Measurements from ENCODE around the gene ACAT1. TPM values are rescaled to one million over a fixed set of nuclear protein-coding genes. Genes with fewer than 3 reads are reported as not detected.
"Not testable (repeated sequence)": the region's sequence is repeated elsewhere in the genome, so short reads cannot be mapped to it uniquely, and the experiment has no call there.

ACAT1 gene
- 52.8 and 56.8 TPM in 2 replicates for total RNA-seq

- peak within 1 kb of the TSS; percentile 97 for H3K4me3 Mint-ChIP-seq
- intact Hi-C loops (cut with micrococcal nuclease), result loop anchor here (1.0 to 10.0 kb wide), 11 partner anchors 15 to 557 kb away; partner anchors contain the start of genes ALKBH8, C11orf65, CUL5 and EXPH5
- H3K4me1 Mint-ChIP-seq (ENCODE audit: low read depth), result peaks cover 36% of the 10 kb centered on the region
- H3K9me3 Mint-ChIP-seq, result no peaks in the 10 kb centered on the region
- H3K36me3 Mint-ChIP-seq (ENCODE audit: low read depth), result peaks cover 14% of the 10 kb centered on the region
- DNase-seq (ENCODE audit: low spot score), result peak; percentile 95
- no peaks in the 10 kb centered on the region for H3K27me3 Mint-ChIP-seq (ENCODE audit: insufficient read depth)
- H3K27ac Mint-ChIP-seq, result peak within 1 kb of the TSS; percentile 82
These were observed at the start of gene ACAT1 for GRCh38 chr11:108121274-108122155. ACAT1 (plus strand) TSS chr11:108121567; CDS start chr11:108121607, 40 bp downstream.

GRCh38 chr11:108084811-108085210 is 36.6 kb upstream of the ACAT1 start:
- intact Hi-C loops (cut with micrococcal nuclease), result no loop called here
- H3K4me3 Mint-ChIP-seq, result no peak overlapping the region

GRCh38 chr11:108085672-108086071 is 35.7 kb upstream of the ACAT1 start:
- no peak overlapping the region for H3K27ac Mint-ChIP-seq
- intact Hi-C loops (cut with micrococcal nuclease), result no loop called here
- H3K36me3 Mint-ChIP-seq (ENCODE audit: low read depth), result peaks cover 30% of the 10 kb centered on the region
- no peaks in the 10 kb centered on the region for H3K4me1 Mint-ChIP-seq (ENCODE audit: low read depth)
- no peak for DNase-seq (ENCODE audit: low spot score)
- no peaks in the 10 kb centered on the region for H3K27me3 Mint-ChIP-seq (ENCODE audit: insufficient read depth)
- no peaks in the 10 kb centered on the region for H3K9me3 Mint-ChIP-seq
- H3K4me3 Mint-ChIP-seq, result no peak overlapping the region

More at GRCh38 chr11:108084811-108085210, 36.6 kb upstream of the ACAT1 start:
- H3K27ac Mint-ChIP-seq, result no peak overlapping the region
- H3K9me3 Mint-ChIP-seq, result no peaks in the 10 kb centered on the region
- H3K36me3 Mint-ChIP-seq (ENCODE audit: low read depth), result peaks cover 35% of the 10 kb centered on the region
- no peaks in the 10 kb centered on the region for H3K4me1 Mint-ChIP-seq (ENCODE audit: low read depth)
- no peaks in the 10 kb centered on the region for H3K27me3 Mint-ChIP-seq (ENCODE audit: insufficient read depth)
- DNase-seq (ENCODE audit: low spot score), result no peak

GRCh38 chr11:108092134-108092533 is 29.2 kb upstream of the ACAT1 start:
- H3K27ac Mint-ChIP-seq, result no peak overlapping the region
- H3K4me1 Mint-ChIP-seq (ENCODE audit: low read depth), result peaks cover 4% of the 10 kb centered on the region
- no peaks in the 10 kb centered on the region for H3K9me3 Mint-ChIP-seq
- no peak overlapping the region for H3K4me3 Mint-ChIP-seq
- intact Hi-C loops (cut with micrococcal nuclease), result no loop called here
- DNase-seq (ENCODE audit: low spot score), result no peak
- H3K36me3 Mint-ChIP-seq (ENCODE audit: low read depth), result peaks cover 24% of the 10 kb centered on the region
- H3K27me3 Mint-ChIP-seq (ENCODE audit: insufficient read depth), result no peaks in the 10 kb centered on the region

GRCh38 chr11:108093128-108093904 is 28.1 kb upstream of the ACAT1 start:
- Mint-ChIP-seq H3K9me3 (no peaks in the 10 kb centered on the region), H3K4me3 (no peak overlapping the region), H3K36me3 (ENCODE audit: low read depth) (peaks cover 28% of the 10 kb centered on the region), H3K4me1 (ENCODE audit: low read depth) (peaks cover 4% of the 10 kb centered on the region), H3K27ac (no peak overlapping the region), H3K27me3 (ENCODE audit: insufficient read depth) (no peaks in the 10 kb centered on the region)
- intact Hi-C loops (cut with micrococcal nuclease), result no loop called here
- DNase-seq (ENCODE audit: low spot score), result no peak

GRCh38 chr11:108097179-108097578 is 24.2 kb upstream of the ACAT1 start:
- Mint-ChIP-seq H3K36me3 (ENCODE audit: low read depth) (peaks cover 22% of the 10 kb centered on the region), H3K4me1 (ENCODE audit: low read depth) (peaks cover 4% of the 10 kb centered on the region), H3K9me3 (no peaks in the 10 kb centered on the region), H3K4me3 (no peak overlapping the region), H3K27me3 (ENCODE audit: insufficient read depth) (no peaks in the 10 kb centered on the region), H3K27ac (no peak overlapping the region)
- DNase-seq (ENCODE audit: low spot score), result no peak
- intact Hi-C loops (cut with micrococcal nuclease), result no loop called here

GRCh38 chr11:108101090-108101775 is 20.1 kb upstream of the ACAT1 start:
- Mint-ChIP-seq H3K4me3 (no peak overlapping the region), H3K36me3 (ENCODE audit: low read depth) (peaks cover 10% of the 10 kb centered on the region), H3K27ac (no peak overlapping the region), H3K4me1 (ENCODE audit: low read depth) (no peaks in the 10 kb centered on the region), H3K27me3 (ENCODE audit: insufficient read depth) (no peaks in the 10 kb centered on the region), H3K9me3 (no peaks in the 10 kb centered on the region)
- no peak for DNase-seq (ENCODE audit: low spot score)
- intact Hi-C loops (cut with micrococcal nuclease), result no loop called here

- intact Hi-C loops (cut with micrococcal nuclease), result no loop called here
- Mint-ChIP-seq H3K9me3 (no peaks in the 10 kb centered on the region), H3K4me1 (ENCODE audit: low read depth) (no peaks in the 10 kb centered on the region), H3K27ac (no peak overlapping the region), H3K27me3 (ENCODE audit: insufficient read depth) (no peaks in the 10 kb centered on the region), H3K36me3 (ENCODE audit: low read depth) (peaks cover 3% of the 10 kb centered on the region), H3K4me3 (no peak overlapping the region)
- no peak for DNase-seq (ENCODE audit: low spot score)
These were observed 10.2 kb upstream of the ACAT1 start for GRCh38 chr11:108111126-108111525.

- Mint-ChIP-seq H3K27ac (no peak overlapping the region), H3K4me1 (ENCODE audit: low read depth) (no peaks in the 10 kb centered on the region), H3K27me3 (ENCODE audit: insufficient read depth) (no peaks in the 10 kb centered on the region), H3K9me3 (no peaks in the 10 kb centered on the region), H3K4me3 (no peak overlapping the region), H3K36me3 (ENCODE audit: low read depth) (peaks cover 3% of the 10 kb centered on the region)
- intact Hi-C loops (cut with micrococcal nuclease), result no loop called here
- no peak for DNase-seq (ENCODE audit: low spot score)
These were observed 9.3 kb upstream of the ACAT1 start for GRCh38 chr11:108112057-108112456.

- no peak overlapping the region for H3K4me3 Mint-ChIP-seq
- intact Hi-C loops (cut with micrococcal nuclease), result no loop called here
- H3K27me3 Mint-ChIP-seq (ENCODE audit: insufficient read depth), result no peaks in the 10 kb centered on the region
- H3K9me3 Mint-ChIP-seq, result no peaks in the 10 kb centered on the region
- peaks cover 3% of the 10 kb centered on the region for H3K36me3 Mint-ChIP-seq (ENCODE audit: low read depth)
- DNase-seq (ENCODE audit: low spot score), result no peak
- H3K4me1 Mint-ChIP-seq (ENCODE audit: low read depth), result no peaks in the 10 kb centered on the region
- no peak overlapping the region for H3K27ac Mint-ChIP-seq
These were observed 5.7 kb upstream of the ACAT1 start for GRCh38 chr11:108115500-108116140.

- no peaks in the 10 kb centered on the region for H3K9me3 Mint-ChIP-seq
- no peak overlapping the region for H3K4me3 Mint-ChIP-seq
- H3K4me1 Mint-ChIP-seq (ENCODE audit: low read depth), result peaks cover 11% of the 10 kb centered on the region
- intact Hi-C loops (cut with micrococcal nuclease), result loop anchor here (1.0 kb wide), 1 partner anchor 530 kb away; no protein-coding TSS in a partner anchor
- H3K27me3 Mint-ChIP-seq (ENCODE audit: insufficient read depth), result no peaks in the 10 kb centered on the region
- DNase-seq (ENCODE audit: low spot score), result no peak
- H3K27ac Mint-ChIP-seq, result no peak overlapping the region
- H3K36me3 Mint-ChIP-seq (ENCODE audit: low read depth), result peaks cover 2% of the 10 kb centered on the region
These were observed 3.5 kb upstream of the ACAT1 start for GRCh38 chr11:108117746-108118371.

- intact Hi-C loops (cut with micrococcal nuclease), result loop anchor here (1.0 to 10.0 kb wide), 10 partner anchors 15 to 556 kb away; partner anchors contain the start of genes ALKBH8, C11orf65, CUL5 and NPAT
- not testable (repeated sequence) for H3K9me3 Mint-ChIP-seq; DNase-seq (ENCODE audit: low spot score); H3K27me3 Mint-ChIP-seq (ENCODE audit: insufficient read depth); H3K36me3 Mint-ChIP-seq (ENCODE audit: low read depth)
- peaks cover 36% of the 10 kb centered on the region for H3K4me1 Mint-ChIP-seq (ENCODE audit: low read depth)
- H3K4me3 Mint-ChIP-seq, result peak overlapping the region; percentile 97
- H3K27ac Mint-ChIP-seq, result peak overlapping the region; percentile 57
These were observed 462 bp upstream of the ACAT1 start for GRCh38 chr11:108120936-108121273.

Measured in activated T-helper 1 cell treated with anti-CD3 and anti-CD28 coated beads, Interleukin-12 subunit alpha, Interleukin-12 subunit beta, Interleukin-2, Interleukin-4 antibody, amounts not matched to agents 30 ng/mL and 10 ng/mL and 1 ng/mL, durations not matched to agents 14 hours and 24 hours and 36 hours (primary cell).